GM10266 (cell line): ENCODE results near the gene MBNL2.

Experiments used
- DNase-seq: peaks from one replicate; pipeline ENCODE4 v3.0.0; 2012; ENCODE audit errors: extremely low spot score
- TF ChIP-seq, protein P1 (sequence below): IDR thresholded peaks from 2 replicates; pipeline ENCODE4 v1.5.1; 2012; ENCODE audit warnings: mild to moderate bottlenecking, low read depth; ENCODE audit not compliant: control insufficient read depth, insufficient read depth; ENCODE audit errors: missing control alignments

MBNL2 gene

DNA sequence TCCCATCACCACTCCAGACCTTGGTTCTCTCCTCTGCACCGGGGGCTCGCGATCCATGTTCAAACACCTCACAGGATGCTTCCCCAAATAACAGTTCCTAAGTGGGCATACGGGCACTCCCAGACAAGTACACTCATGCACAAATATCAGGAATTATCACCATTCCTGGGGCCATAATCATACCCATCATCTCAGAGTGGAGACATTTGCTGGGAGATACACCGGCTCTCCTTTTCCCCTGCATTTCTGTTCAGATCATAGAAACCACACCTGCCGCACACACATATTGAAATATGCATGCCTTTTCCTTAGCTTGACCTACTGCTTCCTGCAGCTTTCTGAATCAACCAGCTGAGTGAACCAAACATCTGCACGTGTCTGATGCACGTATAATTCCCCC lies 33.9 kb upstream of the MBNL2 start:
- TF ChIP-seq, protein P1, sequence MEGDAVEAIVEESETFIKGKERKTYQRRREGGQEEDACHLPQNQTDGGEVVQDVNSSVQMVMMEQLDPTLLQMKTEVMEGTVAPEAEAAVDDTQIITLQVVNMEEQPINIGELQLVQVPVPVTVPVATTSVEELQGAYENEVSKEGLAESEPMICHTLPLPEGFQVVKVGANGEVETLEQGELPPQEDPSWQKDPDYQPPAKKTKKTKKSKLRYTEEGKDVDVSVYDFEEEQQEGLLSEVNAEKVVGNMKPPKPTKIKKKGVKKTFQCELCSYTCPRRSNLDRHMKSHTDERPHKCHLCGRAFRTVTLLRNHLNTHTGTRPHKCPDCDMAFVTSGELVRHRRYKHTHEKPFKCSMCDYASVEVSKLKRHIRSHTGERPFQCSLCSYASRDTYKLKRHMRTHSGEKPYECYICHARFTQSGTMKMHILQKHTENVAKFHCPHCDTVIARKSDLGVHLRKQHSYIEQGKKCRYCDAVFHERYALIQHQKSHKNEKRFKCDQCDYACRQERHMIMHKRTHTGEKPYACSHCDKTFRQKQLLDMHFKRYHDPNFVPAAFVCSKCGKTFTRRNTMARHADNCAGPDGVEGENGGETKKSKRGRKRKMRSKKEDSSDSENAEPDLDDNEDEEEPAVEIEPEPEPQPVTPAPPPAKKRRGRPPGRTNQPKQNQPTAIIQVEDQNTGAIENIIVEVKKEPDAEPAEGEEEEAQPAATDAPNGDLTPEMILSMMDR: no peak
- DNase-seq: no peak

DNA sequence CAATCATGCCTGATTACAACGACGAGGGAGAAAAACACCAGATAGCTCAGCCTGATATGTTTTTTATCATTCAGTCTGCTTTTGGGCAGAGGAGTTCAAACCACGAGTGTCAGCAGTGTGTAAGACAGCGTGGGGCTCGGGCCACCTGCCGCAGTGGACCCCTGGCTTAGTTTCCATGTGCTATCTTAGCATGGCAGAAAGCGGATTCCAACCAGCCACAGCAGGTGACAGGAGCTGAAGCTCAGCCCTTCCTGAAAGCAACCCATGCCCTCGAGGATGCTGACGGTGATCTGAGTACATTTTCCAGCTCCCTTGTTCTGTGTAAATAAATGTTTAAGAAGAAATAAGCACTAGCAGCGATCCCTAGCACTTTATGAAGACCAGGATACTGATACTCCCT lies 32.2 kb upstream of the MBNL2 start:
- no peak for DNase-seq

DNA sequence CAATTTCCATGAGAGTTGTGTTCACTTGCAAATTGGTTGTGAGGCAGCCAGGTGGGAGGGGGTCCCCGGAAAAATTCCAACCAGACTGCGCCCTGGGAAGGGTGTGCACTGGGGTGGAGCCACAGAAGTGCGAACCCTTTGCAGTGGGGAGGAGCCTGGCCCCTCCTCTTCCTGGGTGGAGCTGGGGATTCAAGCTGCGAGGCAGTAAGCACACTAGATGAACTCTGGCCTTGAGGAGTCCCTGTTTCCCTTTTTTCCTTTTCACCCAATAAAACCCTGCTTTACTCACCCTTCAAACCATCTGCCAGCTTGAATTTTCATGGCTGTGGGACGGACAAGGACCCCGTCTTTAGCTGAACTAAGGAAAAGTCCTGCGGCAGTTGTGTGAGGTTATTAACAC lies 31.0 kb upstream of the MBNL2 start:
- TF ChIP-seq, protein P1: no peak
- DNase-seq: no peak

More for the DNA sequence above, 32.2 kb upstream of the MBNL2 start:
- TF ChIP-seq, protein P1: no peak

DNA sequence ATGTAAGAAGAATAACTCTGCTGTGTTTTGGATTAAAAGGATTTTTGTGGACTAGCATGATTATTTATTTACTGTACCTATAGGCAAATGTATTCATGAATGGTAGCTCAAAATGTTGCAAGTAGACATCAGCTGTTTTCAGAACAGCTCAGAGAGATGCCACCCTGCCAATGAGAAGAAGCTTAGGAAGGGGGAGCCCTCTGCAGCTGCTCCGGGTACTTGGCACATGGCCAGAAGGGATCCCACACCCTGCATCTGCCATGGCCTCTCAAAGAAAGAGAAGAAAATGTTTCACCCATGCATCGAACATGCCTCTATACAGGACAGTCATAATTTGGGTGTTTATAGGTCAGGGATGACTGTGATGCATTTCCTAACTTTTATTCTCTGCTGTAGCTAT lies 30.5 kb upstream of the MBNL2 start:
- no peak for DNase-seq
- TF ChIP-seq, protein P1: no peak

DNA sequence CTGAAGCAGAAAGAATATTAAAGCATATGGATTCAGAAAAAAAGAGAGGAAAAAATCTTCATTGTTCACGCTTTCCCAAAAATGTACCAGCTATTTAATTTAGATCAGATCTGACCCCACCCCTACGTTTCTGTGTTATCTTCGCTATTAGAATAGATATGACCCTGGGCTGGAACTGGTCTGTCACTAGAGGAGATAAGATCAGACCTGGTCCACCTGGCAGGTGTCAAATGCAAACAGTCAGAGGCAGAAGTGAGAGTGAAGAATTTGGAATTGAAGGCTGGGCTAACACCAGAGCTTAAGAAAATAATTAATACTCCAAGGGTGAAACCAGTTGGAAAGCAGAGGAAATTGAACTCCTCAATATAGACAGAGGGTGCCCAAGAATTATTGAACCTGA lies 30.0 kb upstream of the MBNL2 start:
- TF ChIP-seq, protein P1: no peak
- no peak for DNase-seq

DNA sequence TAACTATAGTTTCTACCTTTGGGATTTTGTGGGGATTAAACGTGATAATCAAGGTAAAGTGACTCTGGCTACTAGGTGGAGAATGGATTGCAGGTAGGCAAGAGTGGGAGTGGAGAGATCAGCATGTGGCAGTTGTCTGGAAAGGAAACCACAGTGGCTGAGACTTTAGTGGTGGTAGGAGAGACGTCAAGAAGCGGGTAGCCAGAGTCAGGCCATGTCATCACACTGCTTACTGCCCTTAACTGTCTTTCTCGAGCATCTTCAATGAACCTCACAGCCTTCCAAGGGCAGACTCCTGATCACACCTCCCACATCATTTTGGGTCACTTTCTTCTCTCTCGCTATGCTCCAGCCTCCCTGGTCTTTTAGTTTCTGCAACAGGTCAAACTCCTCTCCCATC lies 28.6 kb upstream of the MBNL2 start:
- TF ChIP-seq, protein P1: no peak
- no peak for DNase-seq

DNA sequence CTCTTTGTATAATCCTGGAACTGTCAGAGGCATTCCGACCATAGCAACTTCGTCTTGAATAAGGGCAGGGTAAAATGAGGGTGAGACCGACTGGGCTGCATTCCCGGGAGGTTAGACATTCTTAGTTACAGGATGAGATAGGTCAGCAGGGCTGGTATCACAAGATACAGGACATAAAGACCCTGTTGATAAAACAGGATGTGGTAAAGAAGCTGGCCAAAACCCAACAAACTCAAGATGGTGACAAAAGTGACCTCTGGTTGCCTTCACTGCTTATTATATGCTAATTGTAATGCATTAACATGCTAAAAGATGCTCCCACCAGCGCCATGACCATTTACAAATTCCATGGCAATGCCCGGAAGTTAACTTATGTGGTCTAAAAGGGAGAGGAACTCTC lies 27.7 kb upstream of the MBNL2 start:
- TF ChIP-seq, protein P1: no peak
- DNase-seq: no peak
